ENCODE results near the gene AIFM1. TPM values are rescaled to one million over a fixed set of nuclear protein-coding genes. Genes with fewer than 3 reads are reported as not detected.

The AIFM1 gene
- total RNA-seq, 1 donor = 15.2 TPM

DNA sequence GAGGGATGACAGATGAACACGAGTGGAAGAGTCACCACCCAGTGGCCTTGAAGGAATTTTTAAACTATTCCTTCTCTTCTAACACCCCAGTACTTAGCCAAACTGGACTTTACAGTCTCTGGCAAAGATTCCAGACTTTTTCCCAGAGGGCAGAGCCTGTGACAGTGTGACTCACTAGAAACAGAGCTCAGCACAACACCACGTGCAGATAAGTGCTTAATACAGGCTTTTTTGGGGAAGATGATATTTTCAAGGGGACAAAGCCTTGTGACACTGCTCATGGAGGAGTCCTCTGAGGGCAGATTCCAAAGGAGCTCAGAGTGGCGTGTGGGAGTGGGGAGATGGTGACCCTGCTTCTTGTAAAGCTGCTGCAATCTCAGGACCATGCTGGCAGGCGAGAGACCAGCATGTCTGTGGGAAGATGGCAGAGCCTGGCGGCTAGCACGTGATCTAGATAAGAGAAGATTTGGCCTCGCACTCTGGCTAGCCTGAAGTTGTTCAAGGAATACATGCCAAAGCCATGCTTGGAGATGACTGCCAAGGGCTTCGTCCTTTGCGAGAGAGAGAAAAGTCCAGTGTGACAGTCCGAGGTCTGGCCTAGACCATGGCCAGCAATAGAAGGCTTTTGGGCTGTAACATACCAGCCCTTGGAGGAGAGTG is 8.5 kb upstream of the AIFM1 start:
- Histone ChIP-seq H3K9me3 (ENCODE audit: low read depth, low read length) (no peaks in the 10 kb centered on the region), H3K79me2 (ENCODE audit: insufficient read depth, low read length) (no peaks in the 10 kb centered on the region), H4K20me1 (ENCODE audit: insufficient read depth, low read length) (no peaks in the 10 kb centered on the region), H3K4me2 (ENCODE audit: insufficient read depth, low read length) (peak overlapping the region; percentile 34), H3K4me3 (ENCODE audit: insufficient read depth, low read length) (no peak overlapping the region), H3K27me3 (ENCODE audit: insufficient read depth, low read length) (no peaks in the 10 kb centered on the region), H2AFZ (ENCODE audit: low read length) (peak overlapping the region; percentile 37), H3K4me1 (ENCODE audit: insufficient read depth, low read length) (peaks cover 24% of the 10 kb centered on the region), H3K36me3 (ENCODE audit: insufficient read depth, low read length) (no peaks in the 10 kb centered on the region), H3K27ac (ENCODE audit: low read depth, low read length) (peak overlapping the region; percentile 88)
- peak; percentile 85 for DNase-seq (ENCODE audit: insufficient read length, low spot score, missing footprints)
- TF ChIP-seq CTCF (IDR thresholded peaks at IDR 0.05; ENCODE audit: extremely low read depth, low read depth, low read length) = no peak

DNA sequence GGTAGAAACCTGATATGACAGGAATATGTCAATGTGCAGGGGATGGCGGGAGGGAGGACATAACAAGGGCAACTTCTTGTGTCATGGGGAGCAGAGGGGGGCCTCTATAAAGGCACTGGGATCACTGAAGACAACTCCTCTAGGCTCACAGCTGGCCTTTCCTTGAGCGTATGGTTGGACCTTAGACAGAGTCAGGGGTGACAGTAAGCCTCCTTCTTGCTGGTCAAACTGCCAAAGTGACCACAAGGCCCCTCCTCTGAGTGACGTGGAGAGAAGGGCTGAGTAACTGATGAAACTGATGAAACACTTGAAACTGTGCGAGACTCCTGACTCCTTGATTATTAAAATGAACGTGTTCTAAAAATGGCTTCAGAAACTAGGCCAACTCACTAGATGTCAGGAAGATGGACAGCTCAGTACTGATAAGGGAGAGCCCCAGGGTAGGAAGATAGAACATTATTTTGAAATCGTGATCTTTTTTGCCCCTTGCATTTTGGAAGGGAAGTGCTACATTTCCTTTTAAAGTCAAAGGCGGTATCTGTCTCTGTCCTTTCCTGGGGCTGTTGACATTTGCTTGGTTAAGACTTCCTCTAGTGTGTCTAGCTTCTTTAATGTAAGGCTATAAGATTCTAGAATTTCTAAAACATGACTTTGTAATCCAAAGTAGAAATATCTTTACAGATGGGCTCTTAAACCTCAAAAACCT is 7.7 kb upstream of the AIFM1 start:
- H4K20me1 ChIP-seq (ENCODE audit: insufficient read depth, low read length) = no peaks in the 10 kb centered on the region
- no peaks in the 10 kb centered on the region for H3K79me2 ChIP-seq (ENCODE audit: insufficient read depth, low read length)
- no peaks in the 10 kb centered on the region for H3K36me3 ChIP-seq (ENCODE audit: insufficient read depth, low read length)
- H3K4me2 ChIP-seq (ENCODE audit: insufficient read depth, low read length) = peak overlapping the region; percentile 41
- peak; percentile 96 for DNase-seq (ENCODE audit: insufficient read length, low spot score, missing footprints)
- H3K27me3 ChIP-seq (ENCODE audit: insufficient read depth, low read length) = no peaks in the 10 kb centered on the region
- peak overlapping the region; percentile 88 for H3K27ac ChIP-seq (ENCODE audit: low read depth, low read length)
- peaks cover 24% of the 10 kb centered on the region for H3K4me1 ChIP-seq (ENCODE audit: insufficient read depth, low read length)
- TF ChIP-seq CTCF (IDR thresholded peaks at IDR 0.05; ENCODE audit: extremely low read depth, low read depth, low read length) = no peak
- H3K4me3 ChIP-seq (ENCODE audit: insufficient read depth, low read length) = no peak overlapping the region
- no peaks in the 10 kb centered on the region for H3K9me3 ChIP-seq (ENCODE audit: low read depth, low read length)
- peak overlapping the region; percentile 63 for H2AFZ ChIP-seq (ENCODE audit: low read length)

DNA sequence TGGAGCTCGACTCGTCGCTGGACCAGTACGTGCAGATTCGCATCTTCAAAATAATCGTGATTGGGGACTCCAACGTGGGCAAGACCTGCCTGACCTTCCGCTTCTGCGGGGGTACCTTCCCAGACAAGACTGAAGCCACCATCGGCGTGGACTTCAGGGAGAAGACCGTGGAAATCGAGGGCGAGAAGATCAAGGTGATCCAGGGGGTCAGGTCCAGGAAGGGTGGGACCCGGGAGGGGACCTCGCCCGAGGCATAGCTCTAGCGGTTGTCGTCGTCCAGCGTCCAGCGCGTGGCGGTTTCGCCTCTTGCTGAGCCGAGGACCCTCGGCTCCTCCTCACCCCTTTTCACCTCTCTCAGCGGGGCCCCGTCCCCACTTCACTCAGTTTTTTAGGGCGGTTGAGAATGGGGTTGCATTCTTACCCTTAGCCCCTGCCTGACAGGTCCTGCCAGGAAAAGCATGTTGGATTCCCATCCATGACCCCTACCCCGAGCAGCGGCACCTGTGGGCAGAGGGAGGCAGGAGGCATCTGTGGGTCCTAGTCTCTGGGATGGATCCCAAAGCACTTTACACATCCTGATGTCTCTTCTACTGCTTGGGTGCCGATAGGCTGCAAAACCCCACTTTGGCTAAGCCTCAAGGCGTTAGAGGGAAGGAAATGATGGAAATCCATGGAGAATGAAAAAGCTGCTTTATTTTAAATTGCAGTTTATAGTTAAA is 6.6 kb upstream of the AIFM1 start:
- H3K4me2 ChIP-seq (ENCODE audit: insufficient read depth, low read length) = peak overlapping the region; percentile 80
- H4K20me1 ChIP-seq (ENCODE audit: insufficient read depth, low read length) = no peaks in the 10 kb centered on the region
- no peaks in the 10 kb centered on the region for H3K79me2 ChIP-seq (ENCODE audit: insufficient read depth, low read length)
- H3K9me3 ChIP-seq (ENCODE audit: low read depth, low read length) = no peaks in the 10 kb centered on the region
- peak overlapping the region; percentile 42 for H2AFZ ChIP-seq (ENCODE audit: low read length)
- H3K4me3 ChIP-seq (ENCODE audit: insufficient read depth, low read length) = peak overlapping the region; percentile 69
- no peaks in the 10 kb centered on the region for H3K27me3 ChIP-seq (ENCODE audit: insufficient read depth, low read length)
- H3K27ac ChIP-seq (ENCODE audit: low read depth, low read length) = no peak overlapping the region
- DNase-seq (ENCODE audit: insufficient read length, low spot score, missing footprints) = no peak
- TF ChIP-seq CTCF (IDR thresholded peaks at IDR 0.05; ENCODE audit: extremely low read depth, low read depth, low read length) = no peak
- H3K4me1 ChIP-seq (ENCODE audit: insufficient read depth, low read length) = peaks cover 24% of the 10 kb centered on the region
- no peaks in the 10 kb centered on the region for H3K36me3 ChIP-seq (ENCODE audit: insufficient read depth, low read length)
